HEK293T (cell line): Measurements from ENCODE around the gene DNAJC1.

Experiments used
- BHLHE40 ChIP-seq: fragments of 450-650 bp; IDR thresholded peaks from 2 replicates; pipeline ENCODE4 v1.6.1; 2016; ENCODE audit warnings: mild to moderate bottlenecking, moderate library complexity, borderline replicate concordance
- FOXA1 ChIP-seq: fragments of 450-650 bp; IDR thresholded peaks from 2 replicates; pipeline ENCODE4 v1.6.1; 2016; ENCODE audit warnings: mild to moderate bottlenecking
- FOXK2 ChIP-seq: fragments of 450-650 bp; IDR thresholded peaks from 2 replicates; pipeline ENCODE4 v1.6.1; 2016; ENCODE audit warnings: mild to moderate bottlenecking
- FOXM1 ChIP-seq: fragments of 450-650 bp; IDR thresholded peaks from 2 replicates; pipeline ENCODE4 v1.6.1; 2017; ENCODE audit warnings: mild to moderate bottlenecking, borderline replicate concordance
- HDGF ChIP-seq: fragments of 450-650 bp; IDR thresholded peaks from 2 replicates; pipeline ENCODE4 v1.6.1; 2017; ENCODE audit warnings: antibody characterized with exemption, borderline replicate concordance
- NFRKB ChIP-seq: fragments of 450-650 bp; IDR thresholded peaks from 2 replicates; pipeline ENCODE4 v1.6.1; 2016; ENCODE audit warnings: mild to moderate bottlenecking, moderate library complexity
- PKNOX1 ChIP-seq: fragments of 450-650 bp; IDR thresholded peaks from 2 replicates; pipeline ENCODE4 v1.6.1; 2016
- SP1 ChIP-seq: fragments of 450-650 bp; IDR thresholded peaks from 2 replicates; pipeline ENCODE4 v1.6.1; 2017
- TARDBP ChIP-seq: fragments of 450-650 bp; IDR thresholded peaks from 2 replicates; pipeline ENCODE4 v1.6.1; 2016
- ZNF384 ChIP-seq: fragments of 450-650 bp; IDR thresholded peaks from 2 replicates; pipeline ENCODE4 v1.6.1; 2016

GRCh38 chr10:21843645-21844044 is 159.9 kb downstream of the DNAJC1 start:
- no peak for TF ChIP-seq BHLHE40
- TF ChIP-seq SP1: no peak
- no peak for TF ChIP-seq FOXA1
- no peak for TF ChIP-seq TARDBP
- no peak for TF ChIP-seq NFRKB
- TF ChIP-seq FOXM1: no peak
- no peak for TF ChIP-seq ZNF384
- TF ChIP-seq PKNOX1: no peak
- TF ChIP-seq FOXK2: no peak
- no peak for TF ChIP-seq HDGF
